Inflammatory macrophage (primary cell): ENCODE results near the gene HAO2.

ENCODE experiments used
- DNase-seq, 2 donors: peaks; one replicate each; pipeline ENCODE4 v3.0.0-alpha.2; 2020 to 2022

The HAO2 gene

GRCh38 chr1:119442756-119443155 lies 74.2 kb downstream of the HAO2 start:
- no peak for DNase-seq
